ENCODE measurements around the gene LAMTOR5. TPM values are rescaled to one million over a fixed set of nuclear protein-coding genes. Genes with fewer than 3 reads are reported as not detected.
A peak's percentile ranks its signal among the peaks of the same experiment; 100 is the strongest.

The LAMTOR5 gene
- total and polyA plus RNA-seq, 2 of the 4 experiments (the other 2 are of a cell fraction): 159 to 369 TPM

DNA sequence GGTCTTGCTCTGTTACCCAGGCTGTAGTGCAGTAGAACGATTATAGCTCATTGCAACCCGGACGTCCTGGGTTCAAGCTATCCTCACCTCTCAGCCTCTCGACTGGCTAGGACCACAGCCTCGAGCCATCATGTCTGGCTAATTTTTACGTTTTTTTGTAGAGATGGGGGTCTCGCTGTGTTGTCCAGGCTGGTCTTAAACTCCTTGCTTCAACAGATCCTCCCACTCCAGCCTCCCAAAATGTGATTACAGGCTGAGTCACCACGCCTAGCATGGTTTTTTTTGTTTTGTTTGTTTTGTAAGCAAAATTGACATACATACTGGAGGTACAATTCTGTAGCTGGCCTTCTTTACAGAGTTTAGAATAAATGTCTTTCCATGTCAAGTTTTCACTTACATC lies 994 bp upstream of the LAMTOR5 start:
- H3K18ac ChIP-seq (ENCODE audit: low read depth, low read length): no peak overlapping the region
- H4K91ac ChIP-seq (ENCODE audit: insufficient read depth, low read depth, low read length): peak overlapping the region; percentile 25; the same call in 1 of the 2 replicates
- dilution Hi-C loops (cut with HindIII; ENCODE audit: low sequenced_read_pairs, unreplicated experiment) (no loop called here), in situ Hi-C loops (cut with MboI; ENCODE audit: low sequenced_read_pairs) (no loop called here), intact Hi-C loops (cut with micrococcal nuclease) (no loop called here)
- WGBS, 2 experiments (ENCODE audit: extremely low coverage in 2 of 2, insufficient read length in 1 of 2): 87% methylated on average over 3 of the region's 8 CpGs; no CpG with 5 or more reads in 1 of the 2 experiments
- no peaks in the 10 kb centered on the region for H3K9me3 ChIP-seq (ENCODE audit: control insufficient read depth, insufficient read depth, low read length)
- H3K36me3 ChIP-seq (ENCODE audit: control insufficient read depth, insufficient read depth, low read length): peaks cover 9% of the 10 kb centered on the region
- ChIA-PET CTCF (interaction anchor here (0.6 to 2.6 kb wide), 3 partner anchors 17 to 88 kb away, joined by 3 to 13 read pairs (median 4); no protein-coding TSS in a partner anchor), POLR2A (ENCODE audit: unreplicated experiment) (no interaction called here)
- TF ChIP-seq MXI1 (IDR thresholded peaks at IDR 0.05; ENCODE audit: borderline replicate concordance, low read depth, low read length) (no peak), MAZ (IDR thresholded peaks at IDR 0.05; ENCODE audit: borderline replicate concordance, low read depth, low read length) (no peak), BHLHE40 (IDR thresholded peaks at IDR 0.05; ENCODE audit: low read depth, low read length) (no peak), RAD21 (IDR thresholded peaks at IDR 0.05; ENCODE audit: low read length) (no peak), MAFK (IDR thresholded peaks at IDR 0.05; ENCODE audit: low read depth, low read length) (no peak), SMC3 (IDR thresholded peaks at IDR 0.05; ENCODE audit: low read depth, low read length) (no peak), FOS (IDR thresholded peaks at IDR 0.05; ENCODE audit: low read depth, low read length) (no peak), POLR2A (IDR thresholded peaks at IDR 0.05; ENCODE audit: low read depth, low read length) (no peak), NFE2L2 (IDR thresholded peaks at IDR 0.05; ENCODE audit: low read depth, low read length) (no peak), CEBPB (IDR thresholded peaks at IDR 0.05; ENCODE audit: low read depth, low read length) (no peak), RCOR1 (IDR thresholded peaks at IDR 0.05; ENCODE audit: insufficient replicate concordance, low read length) (no peak), RFX5 (IDR thresholded peaks at IDR 0.05; ENCODE audit: low read depth, low read length) (no peak), CHD1 (IDR thresholded peaks at IDR 0.05; ENCODE audit: low read depth, low read length) (no peak)
- TF ChIP-seq, protein P1, sequence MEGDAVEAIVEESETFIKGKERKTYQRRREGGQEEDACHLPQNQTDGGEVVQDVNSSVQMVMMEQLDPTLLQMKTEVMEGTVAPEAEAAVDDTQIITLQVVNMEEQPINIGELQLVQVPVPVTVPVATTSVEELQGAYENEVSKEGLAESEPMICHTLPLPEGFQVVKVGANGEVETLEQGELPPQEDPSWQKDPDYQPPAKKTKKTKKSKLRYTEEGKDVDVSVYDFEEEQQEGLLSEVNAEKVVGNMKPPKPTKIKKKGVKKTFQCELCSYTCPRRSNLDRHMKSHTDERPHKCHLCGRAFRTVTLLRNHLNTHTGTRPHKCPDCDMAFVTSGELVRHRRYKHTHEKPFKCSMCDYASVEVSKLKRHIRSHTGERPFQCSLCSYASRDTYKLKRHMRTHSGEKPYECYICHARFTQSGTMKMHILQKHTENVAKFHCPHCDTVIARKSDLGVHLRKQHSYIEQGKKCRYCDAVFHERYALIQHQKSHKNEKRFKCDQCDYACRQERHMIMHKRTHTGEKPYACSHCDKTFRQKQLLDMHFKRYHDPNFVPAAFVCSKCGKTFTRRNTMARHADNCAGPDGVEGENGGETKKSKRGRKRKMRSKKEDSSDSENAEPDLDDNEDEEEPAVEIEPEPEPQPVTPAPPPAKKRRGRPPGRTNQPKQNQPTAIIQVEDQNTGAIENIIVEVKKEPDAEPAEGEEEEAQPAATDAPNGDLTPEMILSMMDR (conservative IDR thresholded peaks at IDR 0.05; ENCODE audit: low read depth, low read length): no peak
- TF ChIP-seq, protein P2, sequence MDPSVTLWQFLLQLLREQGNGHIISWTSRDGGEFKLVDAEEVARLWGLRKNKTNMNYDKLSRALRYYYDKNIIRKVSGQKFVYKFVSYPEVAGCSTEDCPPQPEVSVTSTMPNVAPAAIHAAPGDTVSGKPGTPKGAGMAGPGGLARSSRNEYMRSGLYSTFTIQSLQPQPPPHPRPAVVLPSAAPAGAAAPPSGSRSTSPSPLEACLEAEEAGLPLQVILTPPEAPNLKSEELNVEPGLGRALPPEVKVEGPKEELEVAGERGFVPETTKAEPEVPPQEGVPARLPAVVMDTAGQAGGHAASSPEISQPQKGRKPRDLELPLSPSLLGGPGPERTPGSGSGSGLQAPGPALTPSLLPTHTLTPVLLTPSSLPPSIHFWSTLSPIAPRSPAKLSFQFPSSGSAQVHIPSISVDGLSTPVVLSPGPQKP (IDR thresholded peaks at IDR 0.05; ENCODE audit: borderline replicate concordance, low read depth, low read length): no peak
- TF ChIP-seq, protein P3, sequence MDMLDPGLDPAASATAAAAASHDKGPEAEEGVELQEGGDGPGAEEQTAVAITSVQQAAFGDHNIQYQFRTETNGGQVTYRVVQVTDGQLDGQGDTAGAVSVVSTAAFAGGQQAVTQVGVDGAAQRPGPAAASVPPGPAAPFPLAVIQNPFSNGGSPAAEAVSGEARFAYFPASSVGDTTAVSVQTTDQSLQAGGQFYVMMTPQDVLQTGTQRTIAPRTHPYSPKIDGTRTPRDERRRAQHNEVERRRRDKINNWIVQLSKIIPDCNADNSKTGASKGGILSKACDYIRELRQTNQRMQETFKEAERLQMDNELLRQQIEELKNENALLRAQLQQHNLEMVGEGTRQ (IDR thresholded peaks at IDR 0.05; ENCODE audit: low read depth, low read length): no peak
- peaks cover 2% of the 10 kb centered on the region; the same call in 1 of the 2 replicates for H3K4me1 ChIP-seq (ENCODE audit: control insufficient read depth, insufficient read depth, low read length)
- H3K9me1 ChIP-seq (ENCODE audit: insufficient read depth, low read length): no peaks in the 10 kb centered on the region
- no peak overlapping the region for H4K5ac ChIP-seq (ENCODE audit: low read depth, low read length)
- no peak overlapping the region; the same call in 1 of the 2 replicates for H3K4ac ChIP-seq (ENCODE audit: low read depth, low read length)
- H3K9ac ChIP-seq (ENCODE audit: low read depth, low read length): no peak overlapping the region
- no peak overlapping the region for H2AFZ ChIP-seq (replicated peaks; ENCODE audit: low read length, poor library complexity)
- no peaks in the 10 kb centered on the region for H4K20me1 ChIP-seq (ENCODE audit: insufficient read depth, low read length)
- H3K27me3 ChIP-seq (ENCODE audit: control insufficient read depth, insufficient read depth, low read length): no peaks in the 10 kb centered on the region
- H2BK15ac ChIP-seq (ENCODE audit: low read depth, low read length): no peak overlapping the region
- peaks cover 9 to 27% of the 10 kb centered on the region in 2 experiments for H3K79me1 ChIP-seq (ENCODE audit: low read depth in 1 of 2, low read length in 2 of 2)
- H3K4me3 ChIP-seq (ENCODE audit: insufficient read depth, low read depth, low read length): no peak overlapping the region
- H3K4me2 ChIP-seq (ENCODE audit: low read depth, low read length): no peak overlapping the region; the same call in 1 of the 2 replicates
- no peak overlapping the region for H3K23ac ChIP-seq (ENCODE audit: low read depth, low read length)
- H2BK5ac ChIP-seq (ENCODE audit: low read depth, low read length, poor library complexity, severe bottlenecking): no peak overlapping the region
- H3K27ac ChIP-seq (ENCODE audit: insufficient read depth, low read length): no peak overlapping the region
- H2BK20ac ChIP-seq (ENCODE audit: low read depth, low read length): no peak overlapping the region
- no peak for ATAC-seq (ENCODE audit: low read depth)
- H3K56ac ChIP-seq (ENCODE audit: extremely low read depth, insufficient read depth, low read length): no peak overlapping the region
- H3K14ac ChIP-seq (replicated peaks; ENCODE audit: low read depth, low read length): no peak overlapping the region
- peak overlapping the region; percentile 70 for H2AK9ac ChIP-seq (replicated peaks; ENCODE audit: low read depth, low read length, poor library complexity)
- H2AK5ac ChIP-seq (ENCODE audit: low read depth, low read length): no peak overlapping the region; the same call in 1 of the 2 replicates
- H2BK120ac ChIP-seq (ENCODE audit: low read depth, low read length): no peak overlapping the region
- peak overlapping the region; percentile 98; a peak in 2 of 4 replicates for H4K8ac ChIP-seq (ENCODE audit: low read depth in 2 of 2, low read length in 2 of 2)
- BruUV-seq (replicated peaks): no TSS peak
- no peak for DNase-seq
